ENCODE measurements around the gene BLTP3A.
A peak's percentile ranks its signal among the peaks of the same experiment; 100 is the strongest.

BLTP3A gene

GRCh38 chr6:34836451-34836850 is 44.6 kb downstream of the BLTP3A start:
- no peak for DNase-seq
- Mint-ChIP-seq H3K4me1 (ENCODE audit: low read depth) (peaks cover 2% of the 10 kb centered on the region), H3K9me3 (no peaks in the 10 kb centered on the region), H3K36me3 (ENCODE audit: low read depth) (peaks cover 68% of the 10 kb centered on the region), H3K4me3 (no peak overlapping the region), H3K27ac (peak overlapping the region; percentile 50), H3K27me3 (no peaks in the 10 kb centered on the region)

GRCh38 chr6:34837528-34837927 is 45.6 kb downstream of the BLTP3A start:
- peak overlapping the region; percentile 55 for H3K27ac Mint-ChIP-seq
- no peak overlapping the region for H3K4me3 Mint-ChIP-seq
- peaks cover 66% of the 10 kb centered on the region for H3K36me3 Mint-ChIP-seq (ENCODE audit: low read depth)
- no peaks in the 10 kb centered on the region for H3K27me3 Mint-ChIP-seq
- H3K4me1 Mint-ChIP-seq (ENCODE audit: low read depth): peaks cover 2% of the 10 kb centered on the region
- H3K9me3 Mint-ChIP-seq: no peaks in the 10 kb centered on the region
- no peak for DNase-seq

DNA sequence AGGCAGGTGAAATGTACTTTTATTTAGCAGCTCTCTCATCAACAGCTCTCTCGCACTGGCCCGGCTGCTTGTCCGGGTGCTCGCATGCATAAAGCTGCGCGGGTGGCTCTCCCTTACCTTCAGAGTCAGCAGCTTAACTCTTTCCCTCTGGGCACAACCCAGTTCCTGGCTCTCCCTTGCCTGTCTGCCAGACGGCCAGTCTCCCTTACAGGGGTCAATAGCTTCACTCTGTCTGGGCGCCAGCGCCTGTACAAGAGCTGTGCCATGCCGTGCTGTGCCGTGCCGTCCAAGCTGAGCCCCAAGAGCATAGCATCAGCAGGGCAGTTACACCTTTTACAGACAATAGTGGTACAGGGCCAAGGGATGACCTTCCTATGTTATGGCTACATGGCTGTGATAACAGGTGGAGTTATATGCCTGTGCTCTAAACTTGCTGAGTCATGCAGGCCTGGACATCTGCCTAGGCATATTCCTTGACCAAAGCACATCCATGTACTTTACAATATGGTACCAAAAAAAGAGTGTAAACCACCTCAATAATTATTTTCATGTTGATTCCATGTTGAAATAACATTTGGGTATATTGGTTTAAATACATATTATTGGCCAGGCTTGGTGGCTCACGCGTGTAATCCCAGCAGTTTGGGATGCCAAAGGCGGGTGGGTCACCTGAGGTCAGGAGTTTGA is 47.9 kb downstream of the BLTP3A start:
- Mint-ChIP-seq H3K27me3 (no peaks in the 10 kb centered on the region), H3K27ac (peak overlapping the region; percentile 38), H3K36me3 (ENCODE audit: low read depth) (peaks cover 57% of the 10 kb centered on the region), H3K4me1 (ENCODE audit: low read depth) (peaks cover 2% of the 10 kb centered on the region), H3K4me3 (no peak overlapping the region), H3K9me3 (no peaks in the 10 kb centered on the region)
- no peak for DNase-seq
